GM12878 (cell line): ENCODE results near the gene HIVEP1. TPM values are rescaled to one million over a fixed set of nuclear protein-coding genes. Genes with fewer than 3 reads are reported as not detected.

ENCODE experiments used
- ATAC-seq: fragments of 200-7000 bp; cut with Tn5 transposase; 3 replicates; pipeline ENCODE4 v1.9.1; 2020; ENCODE audit warnings: mild to moderate bottlenecking, moderate library complexity
- BruUV-seq: library from RNA; stranded (reverse); fragments of 400-500 nt; replicated peaks from 2 replicates; lab custom pipeline; 2021; lab: Mats Ljungman, UMichigan
- CTCF ChIA-PET: fragments of 300-600 bp; sonication (Branson Sonifier 250); formaldehyde crosslinking; extraction: SDS; loops from one replicate; lab custom pipeline; 2021; ENCODE audit warnings: inconsistent platforms; lab: Yijun Ruan, JAX
- POLR2A ChIA-PET: fragments of 350-600 bp; formaldehyde crosslinking; extraction: SDS; loops from one replicate; lab custom pipeline; 2021; ENCODE audit warnings: inconsistent platforms; lab: Charles Lee
- RAD21 ChIA-PET: fragments of 300-600 bp; sonication (Branson Sonifier 250); formaldehyde crosslinking; loops from one replicate; lab custom pipeline; 2023; ENCODE audit warnings: antibody characterized with exemption; ENCODE audit not compliant: unreplicated experiment; lab: Charles Lee
- SMC1A ChIA-PET: fragments of 300-600 bp; sonication (Branson Sonifier 250); formaldehyde crosslinking; loops from one replicate; lab custom pipeline; 2023; ENCODE audit not compliant: unreplicated experiment, uncharacterized antibody; lab: Charles Lee
- DNase-seq: peaks from one replicate; pipeline ENCODE4 v3.0.0-alpha.2; 2011; ENCODE audit warnings: low read depth, low spot score
- FAIRE-seq: peaks from 3 replicates; lab custom pipeline; 2011; peaks lifted over from hg19 to GRCh38; lab: Jason Lieb, UNC
- H2AFZ ChIP-seq: 2 replicates; pipeline ENCODE4 v1.6.0; 2011; ENCODE audit warnings: low read depth, low read length, control low read depth; ENCODE audit not compliant: control insufficient read depth
- H3K27ac ChIP-seq: 2 replicates; pipeline ENCODE4 v1.5.1; 2011; ENCODE audit warnings: control low read depth; ENCODE audit not compliant: control insufficient read depth, insufficient read depth
- H3K27me3 ChIP-seq, 2 experiments: replicated peaks in 1 of 2; 2 replicates each; pipeline versions ENCODE4 v1.6.0 to v1.6.1; 2011; ENCODE audit warnings: low read length in 1 of 2; ENCODE audit not compliant: control insufficient read depth in 2 of 2, insufficient read depth in 2 of 2
- H3K36me3 ChIP-seq, 2 experiments: 2 replicates each; pipeline ENCODE4 v1.5.1; 2011; ENCODE audit warnings: low read length in 1 of 2; ENCODE audit not compliant: control insufficient read depth in 2 of 2, insufficient read depth in 2 of 2
- H3K4me1 ChIP-seq: 2 replicates; pipeline ENCODE4 v1.6.1; 2011; ENCODE audit warnings: mild to moderate bottlenecking, low read length, moderate library complexity, mixed read lengths; ENCODE audit not compliant: control insufficient read depth, insufficient read depth
- H3K4me2 ChIP-seq: 2 replicates; pipeline ENCODE4 v1.6.0; 2011; ENCODE audit warnings: control low read depth; ENCODE audit not compliant: control insufficient read depth, insufficient read depth
- H3K4me3 ChIP-seq: fragments of 200-600 bp; sonication (generic); 2 replicates; pipeline ENCODE4 v1.5.1; 2016
- H3K79me2 ChIP-seq: 2 replicates; pipeline ENCODE4 v1.6.0; 2011; ENCODE audit warnings: low read length; ENCODE audit not compliant: control insufficient read depth, insufficient read depth
- H3K9ac ChIP-seq: 2 replicates; pipeline ENCODE4 v1.8.0; 2011; ENCODE audit warnings: low read length, control low read depth, mixed read lengths; ENCODE audit not compliant: control insufficient read depth, insufficient read depth
- H3K9me3 ChIP-seq: replicated peaks from 3 replicates; pipeline ENCODE4 v1.5.1; 2011; ENCODE audit warnings: mild to moderate bottlenecking, low read length; ENCODE audit not compliant: control insufficient read depth, insufficient read depth
- H4K20me1 ChIP-seq: 2 replicates; pipeline ENCODE4 v1.6.0; 2011; ENCODE audit not compliant: control insufficient read depth, insufficient read depth
- EGR1 ChIP-seq, 2 experiments: IDR thresholded peaks; 1 replicate in 1 of 2; 2 replicates in 1 of 2; pipeline ENCODE4 v1.6.1; 2011 to 2012; ENCODE audit warnings: low read depth in 2 of 2, low read length in 2 of 2, borderline replicate concordance in 1 of 2, mild to moderate bottlenecking in 1 of 2, moderate library complexity in 1 of 2
- EP300 ChIP-seq, 2 experiments: fragments of 150-350 bp in 1 of 2; IDR thresholded peaks; 2 replicates each; pipeline ENCODE4 v1.6.1; 2011 to 2012; ENCODE audit warnings: low read depth in 2 of 2, low read length in 2 of 2, borderline replicate concordance in 1 of 2, improper control_type of control experiment in 1 of 2, inconsistent platforms in 1 of 2; ENCODE audit not compliant: control insufficient read depth in 1 of 2
- MXI1 ChIP-seq: fragments of 150-350 bp; IDR thresholded peaks from 2 replicates; pipeline ENCODE4 v1.6.1; 2011; ENCODE audit warnings: low read depth, mild to moderate bottlenecking, inconsistent platforms, low read length, improper control_type of control experiment
- POLR2AphosphoS5 ChIP-seq: IDR thresholded peaks from 2 replicates; pipeline ENCODE4 v1.6.1; 2011; ENCODE audit warnings: mild to moderate bottlenecking, low read length, inconsistent platforms
- SMARCA5 ChIP-seq: fragments of 450-650 bp; IDR thresholded peaks from 2 replicates; pipeline ENCODE4 v1.6.1; 2017; ENCODE audit warnings: mild to moderate bottlenecking
- SPI1 ChIP-seq: IDR thresholded peaks from 2 replicates; pipeline ENCODE4 v1.6.1; 2011; ENCODE audit warnings: low read depth, mild to moderate bottlenecking, low read length, moderate library complexity, borderline replicate concordance; ENCODE audit not compliant: insufficient read depth
- ZNF217 ChIP-seq: fragments of 450-650 bp; IDR thresholded peaks from 2 replicates; pipeline ENCODE4 v1.6.1; 2017; ENCODE audit warnings: antibody characterized with exemption, mild to moderate bottlenecking
- WGBS: methylation state at CpG from one replicate; pipeline ENCODE4 v1.1.6; 2016; ENCODE audit warnings: low lambda C conversion rate; ENCODE audit not compliant: insufficient replicate concordance, insufficient coverage; ENCODE audit errors: missing lambda C conversion rate; 5-methylcytosine and 5-hydroxymethylcytosine counted together
- in situ Hi-C: fragments of 300-500 bp; cut with MboI; formaldehyde crosslinking; loops from 9 replicates; pipeline ENCODE4 v1.14.3; 2018; ENCODE audit warnings: mixed read lengths
- intact Hi-C: fragments of 100-400 bp; cut with micrococcal nuclease; formaldehyde crosslinking; loops from one replicate; pipeline ENCODE4 v1.14.2; 2022; ENCODE audit not compliant: unreplicated experiment
- polyA plus RNA-seq, 11 experiments: library from polyadenylated mRNA; depleted of rRNA in 4 of 11; unstranded in 6 of 11; stranded (reverse) in 5 of 11; fragments of >200 nt; fragmentation: Nextera tagmentation in 4 of 11; fragmentation: Illumina TruSeq in 1 of 11; extraction: Ambion mirVana in 4 of 11; extraction: Trizol in 1 of 11; gene quantifications; 1 replicate in 1 of 11; 2 replicates in 10 of 11; pipeline versions ENCODE4 v1.2.1 to v1.2.3, GENCODE V29; 2011 to 2016; ENCODE audit warnings: inconsistent platforms in 2 of 11, missing spikeins in 2 of 11, low read depth in 1 of 11
- total RNA-seq, 4 experiments: library from RNA; depleted of rRNA in 3 of 4; stranded (reverse); fragments of >200 nt in 3 of 4; fragmentation: Illumina TruSeq in 1 of 4; extraction: Trizol in 1 of 4; gene quantifications; 2 replicates each; pipeline versions ENCODE4 v1.2.1 to v1.2.3, GENCODE V29; 2013 to 2021

HIVEP1 gene
- total and polyA plus RNA-seq, 10 of the 15 experiments (the other 5 are each of a cell fraction or from before 2014, with no cell fraction given) = 4.3 to 37.5 (median 21.6) TPM

- H3K9me3 ChIP-seq = peaks cover 20% of the 10 kb centered on the region
- peak overlapping the region; percentile 94; the same call in 1 of the 2 replicates for H3K4me3 ChIP-seq
- POLR2A ChIA-PET = interaction anchor here (0.6 to 2.6 kb wide), 12 partner anchors 11 to 303 kb away, joined by 3 to 11 read pairs (median 3); no protein-coding TSS in a partner anchor
- RAD21 ChIA-PET = interaction anchor here (0.7 to 6.9 kb wide), 30 partner anchors 10 to 358 kb away, joined by 3 to 77 read pairs (median 4); partner anchors contain the start of gene EDN1
- peaks cover 77% of the 10 kb centered on the region for H3K79me2 ChIP-seq
- no peak for FAIRE-seq
- CTCF ChIA-PET = interaction anchor here (0.9 to 2.9 kb wide), 21 partner anchors 14 to 362 kb away, joined by 3 to 11 read pairs (median 4); partner anchors contain the start of gene EDN1
- H3K27me3 ChIP-seq = no peaks in the 10 kb centered on the region
- BruUV-seq = no TSS peak
- no peaks in the 10 kb centered on the region for H4K20me1 ChIP-seq
- SMC1A ChIA-PET = interaction anchor here (0.8 to 3.2 kb wide), 42 partner anchors 9 to 431 kb away, joined by 3 to 28 read pairs (median 5); no protein-coding TSS in a partner anchor
- H3K27ac ChIP-seq = peak overlapping the region; percentile 97
- DNase-seq = no peak
- TF ChIP-seq ZNF217 (peak; percentile 54), SMARCA5 (0 out of 2 replicates have a peak, but pooled peaks have one; percentile 32), POLR2AphosphoS5 (peak; percentile 28; the same call in 1 of the 2 replicates), EGR1 (IDR thresholded peaks at IDR 0.05; ENCODE audit: borderline replicate concordance in 1 of 2, low read depth in 2 of 2, low read length in 2 of 2) (no peak), MXI1 (0 out of 2 replicates have a peak, but pooled peaks have one; percentile 6), SPI1 (no peak), EP300 (IDR thresholded peaks at IDR 0.05; ENCODE audit: borderline replicate concordance in 1 of 2, control insufficient read depth in 1 of 2, low read depth in 2 of 2, low read length in 2 of 2) (no peak)
- ATAC-seq = no peak
- peak overlapping the region; percentile 93 for H3K9ac ChIP-seq
- H3K4me2 ChIP-seq = peak overlapping the region; percentile 88
- 0 out of 2 replicates have a peak, but pooled peaks cover 2% of the 10 kb centered on the region for H3K4me1 ChIP-seq
- peaks cover 10 to 15% of the 10 kb centered on the region in 2 experiments for H3K36me3 ChIP-seq
- intact Hi-C loops (loop anchor here (5.0 to 10.0 kb wide), 4 partner anchors 221 to 302 kb away; partner anchors contain the start of gene EDN1), in situ Hi-C loops (loop anchor here (10.0 to 25.0 kb wide), 2 partner anchors 302 to 591 kb away; no protein-coding TSS in a partner anchor)
- 88% methylated on average over 8 of the region's 8 CpGs for WGBS
- no peak overlapping the region for H2AFZ ChIP-seq
Measured at GRCh38 chr6:12014027-12014872, 2.1 kb downstream of the HIVEP1 start.
